Astrocyte (in vitro differentiated cells and primary cell): ENCODE data around the gene ZNF117. TPM values are rescaled to one million over a fixed set of nuclear protein-coding genes. Genes with fewer than 3 reads are reported as not detected.

Experiments
- DNase-seq: peaks from one replicate; pipeline ENCODE4 v3.0.0-alpha.2; 2010; ENCODE audit warnings: low read depth
- FAIRE-seq: peaks from 2 replicates; lab custom pipeline; 2011; peaks lifted over from hg19 to GRCh38; lab: Jason Lieb, UNC
- H2AFZ ChIP-seq: 2 replicates; pipeline ENCODE4 v1.6.0; 2012; ENCODE audit warnings: low read depth, low read length, inconsistent platforms
- H3K27ac ChIP-seq: 2 replicates; pipeline ENCODE4 v1.5.1; 2011; ENCODE audit warnings: low read depth, low read length, inconsistent platforms
- H3K27me3 ChIP-seq: 2 replicates; pipeline ENCODE4 v1.6.0; 2011; ENCODE audit warnings: low read length, inconsistent platforms; ENCODE audit not compliant: insufficient read depth
- H3K36me3 ChIP-seq: 2 replicates; pipeline ENCODE4 v1.5.1; 2011; ENCODE audit warnings: low read length, inconsistent platforms; ENCODE audit not compliant: insufficient read depth
- H3K4me1 ChIP-seq: 2 replicates; pipeline ENCODE4 v1.5.1; 2011; ENCODE audit warnings: low read length, inconsistent platforms; ENCODE audit not compliant: insufficient read depth
- H3K4me2 ChIP-seq: 2 replicates; pipeline ENCODE4 v1.6.0; 2012; ENCODE audit warnings: low read length, inconsistent platforms
- H3K4me3 ChIP-seq: 2 replicates; pipeline ENCODE4 v1.5.1; 2011; ENCODE audit warnings: low read depth, mild to moderate bottlenecking, low read length, inconsistent platforms; ENCODE audit not compliant: insufficient read depth
- H3K79me2 ChIP-seq: 2 replicates; pipeline ENCODE4 v1.6.0; 2012; ENCODE audit warnings: mild to moderate bottlenecking, low read length, inconsistent platforms; ENCODE audit not compliant: insufficient read depth
- H3K9ac ChIP-seq: 2 replicates; pipeline ENCODE4 v1.6.0; 2012; ENCODE audit warnings: mild to moderate bottlenecking, low read length, inconsistent platforms
- H3K9me3 ChIP-seq: 2 replicates; pipeline ENCODE4 v1.5.1; 2012; ENCODE audit warnings: low read depth, mild to moderate bottlenecking, low read length, inconsistent platforms; ENCODE audit not compliant: insufficient read depth
- H4K20me1 ChIP-seq: 2 replicates; pipeline ENCODE4 v1.6.0; 2012; ENCODE audit warnings: low read length, inconsistent platforms; ENCODE audit not compliant: insufficient read depth
- H3K27ac Mint-ChIP-seq: one replicate; pipeline ENCODE4 v1.8.0; 2021; ENCODE audit warnings: mild to moderate bottlenecking, mixed read lengths; ENCODE audit not compliant: unreplicated experiment
- H3K27me3 Mint-ChIP-seq: one replicate; pipeline ENCODE4 v1.8.0; 2021; ENCODE audit warnings: low read depth, mixed read lengths; ENCODE audit not compliant: unreplicated experiment
- H3K36me3 Mint-ChIP-seq: one replicate; pipeline ENCODE4 v1.8.0; 2021; ENCODE audit warnings: low read depth, mixed read lengths; ENCODE audit not compliant: unreplicated experiment
- H3K4me1 Mint-ChIP-seq: one replicate; pipeline ENCODE4 v1.8.0; 2021; ENCODE audit warnings: low read depth, mixed read lengths; ENCODE audit not compliant: unreplicated experiment
- H3K4me3 Mint-ChIP-seq: one replicate; pipeline ENCODE4 v1.8.0; 2021; ENCODE audit warnings: mild to moderate bottlenecking, moderate library complexity, mixed read lengths; ENCODE audit not compliant: unreplicated experiment
- H3K9me3 Mint-ChIP-seq: one replicate; pipeline ENCODE4 v1.8.0; 2021; ENCODE audit warnings: mild to moderate bottlenecking, mixed read lengths; ENCODE audit not compliant: unreplicated experiment
- EZH2 ChIP-seq: IDR thresholded peaks from 2 replicates; pipeline ENCODE4 v1.6.1; 2012; ENCODE audit warnings: mild to moderate bottlenecking, low read length, inconsistent platforms; ENCODE audit not compliant: insufficient read depth
- total RNA-seq: library from RNA; stranded (reverse); gene quantifications from 2 replicates; pipeline ENCODE4 v1.2.1, GENCODE V29; 2021
- TF ChIP-seq, protein P1 (sequence below): IDR thresholded peaks from 2 replicates; pipeline ENCODE4 v1.5.1; 2011; ENCODE audit warnings: low read depth, mild to moderate bottlenecking, inconsistent platforms, low read length, moderate library complexity; ENCODE audit not compliant: insufficient read depth

Gene ZNF117
- total RNA-seq, 1 donor from 2014 or later: 10.2 TPM

DNA sequence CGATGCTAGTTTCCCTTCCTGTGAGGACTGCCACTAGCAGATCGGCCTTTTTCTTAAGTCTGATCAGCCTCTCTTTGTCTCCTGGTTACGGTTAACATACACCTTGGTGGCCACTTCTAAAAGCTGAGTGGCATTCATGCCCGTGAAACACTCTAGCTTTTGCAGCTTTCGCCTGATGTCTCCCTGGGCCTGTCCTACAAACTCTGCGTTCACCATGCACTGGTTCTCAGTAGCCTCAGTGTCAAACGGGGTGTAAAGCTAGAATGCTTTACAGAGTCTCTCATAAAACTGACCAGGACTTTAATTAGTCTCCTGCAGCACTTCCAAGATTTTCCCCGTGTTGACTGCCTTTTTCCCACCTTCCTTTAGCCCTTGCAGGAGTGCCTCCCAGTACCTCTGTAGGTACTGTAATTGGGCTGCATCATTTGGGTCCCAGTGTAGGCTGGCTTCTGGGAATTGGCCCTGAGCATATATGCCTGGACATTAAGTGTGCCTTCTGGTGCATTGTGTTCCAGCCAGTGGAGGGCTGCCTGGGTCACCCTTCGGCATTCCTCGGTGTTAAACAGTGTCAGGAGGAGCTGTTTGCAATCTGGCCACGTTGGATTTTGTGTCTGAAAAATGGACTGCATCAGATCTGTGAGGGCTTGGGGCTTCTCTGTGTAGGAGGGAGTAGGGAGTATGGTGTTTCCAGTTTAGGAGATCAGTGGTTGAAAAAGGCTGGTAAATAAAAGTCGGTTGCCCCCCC lies 6.5 kb upstream of the ZNF117 start:
- H3K9me3 ChIP-seq: peaks cover 26% of the 10 kb centered on the region
- no peak for FAIRE-seq

DNA sequence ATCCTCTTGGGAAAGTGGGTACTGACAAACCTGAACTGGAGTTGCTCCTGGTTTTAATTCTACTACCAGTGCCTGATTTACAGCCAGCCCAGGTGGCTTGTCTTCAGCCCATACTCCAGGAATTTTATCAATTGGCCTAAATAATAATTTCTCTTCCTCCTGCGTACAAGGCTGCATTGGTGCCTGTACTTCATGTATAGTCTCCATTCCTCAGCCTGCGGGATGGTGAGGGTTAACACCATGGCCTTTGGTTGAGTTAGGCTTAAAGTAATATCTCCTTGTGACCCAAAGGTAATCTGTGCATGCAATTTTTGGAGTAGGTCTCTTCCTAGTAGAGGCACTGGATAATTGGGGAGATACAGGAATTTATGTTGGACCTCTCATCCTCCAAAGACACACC lies 5.5 kb upstream of the ZNF117 start:
- no peak overlapping the region for H2AFZ ChIP-seq
- H3K79me2 ChIP-seq: peaks cover 24% of the 10 kb centered on the region
- Mint-ChIP-seq H3K27me3 (no peaks in the 10 kb centered on the region), H3K27ac (no peak overlapping the region), H3K9me3 (peaks cover 55% of the 10 kb centered on the region), H3K4me3 (no peak overlapping the region), H3K36me3 (peaks cover 64% of the 10 kb centered on the region), H3K4me1 (peaks cover 15% of the 10 kb centered on the region)
- peaks cover 7% of the 10 kb centered on the region for H3K36me3 ChIP-seq
- H3K9ac ChIP-seq: no peak overlapping the region
- H3K4me1 ChIP-seq: no peaks in the 10 kb centered on the region
- H3K27ac ChIP-seq: no peak overlapping the region
- no peak overlapping the region for H3K4me3 ChIP-seq
- TF ChIP-seq, protein P1, sequence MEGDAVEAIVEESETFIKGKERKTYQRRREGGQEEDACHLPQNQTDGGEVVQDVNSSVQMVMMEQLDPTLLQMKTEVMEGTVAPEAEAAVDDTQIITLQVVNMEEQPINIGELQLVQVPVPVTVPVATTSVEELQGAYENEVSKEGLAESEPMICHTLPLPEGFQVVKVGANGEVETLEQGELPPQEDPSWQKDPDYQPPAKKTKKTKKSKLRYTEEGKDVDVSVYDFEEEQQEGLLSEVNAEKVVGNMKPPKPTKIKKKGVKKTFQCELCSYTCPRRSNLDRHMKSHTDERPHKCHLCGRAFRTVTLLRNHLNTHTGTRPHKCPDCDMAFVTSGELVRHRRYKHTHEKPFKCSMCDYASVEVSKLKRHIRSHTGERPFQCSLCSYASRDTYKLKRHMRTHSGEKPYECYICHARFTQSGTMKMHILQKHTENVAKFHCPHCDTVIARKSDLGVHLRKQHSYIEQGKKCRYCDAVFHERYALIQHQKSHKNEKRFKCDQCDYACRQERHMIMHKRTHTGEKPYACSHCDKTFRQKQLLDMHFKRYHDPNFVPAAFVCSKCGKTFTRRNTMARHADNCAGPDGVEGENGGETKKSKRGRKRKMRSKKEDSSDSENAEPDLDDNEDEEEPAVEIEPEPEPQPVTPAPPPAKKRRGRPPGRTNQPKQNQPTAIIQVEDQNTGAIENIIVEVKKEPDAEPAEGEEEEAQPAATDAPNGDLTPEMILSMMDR: no peak
- no peak for TF ChIP-seq EZH2
- no peak for DNase-seq
- no peak for FAIRE-seq
- H3K4me2 ChIP-seq: no peak overlapping the region
- peaks cover 16% of the 10 kb centered on the region for H4K20me1 ChIP-seq
- peaks cover 28% of the 10 kb centered on the region for H3K9me3 ChIP-seq
- H3K27me3 ChIP-seq: no peaks in the 10 kb centered on the region

More for the DNA sequence above, 6.5 kb upstream of the ZNF117 start:
- peaks cover 5% of the 10 kb centered on the region for H3K36me3 ChIP-seq
- peaks cover 59% of the 10 kb centered on the region for H3K36me3 Mint-ChIP-seq
- H3K9me3 Mint-ChIP-seq: peaks cover 46% of the 10 kb centered on the region
- peaks cover 16% of the 10 kb centered on the region for H4K20me1 ChIP-seq
- H3K27me3 Mint-ChIP-seq: no peaks in the 10 kb centered on the region
- H2AFZ ChIP-seq: no peak overlapping the region
- no peak overlapping the region for H3K9ac ChIP-seq
- DNase-seq: no peak
- H3K4me3 ChIP-seq: no peak overlapping the region
- TF ChIP-seq, protein P1: no peak
- TF ChIP-seq EZH2: no peak
- H3K4me3 Mint-ChIP-seq: no peak overlapping the region
- peaks cover 15% of the 10 kb centered on the region for H3K4me1 Mint-ChIP-seq
- H3K27ac ChIP-seq: no peak overlapping the region
- no peaks in the 10 kb centered on the region for H3K27me3 ChIP-seq
- H3K79me2 ChIP-seq: peaks cover 34% of the 10 kb centered on the region
- no peak overlapping the region for H3K27ac Mint-ChIP-seq
- no peak overlapping the region for H3K4me2 ChIP-seq
- no peaks in the 10 kb centered on the region for H3K4me1 ChIP-seq

DNA sequence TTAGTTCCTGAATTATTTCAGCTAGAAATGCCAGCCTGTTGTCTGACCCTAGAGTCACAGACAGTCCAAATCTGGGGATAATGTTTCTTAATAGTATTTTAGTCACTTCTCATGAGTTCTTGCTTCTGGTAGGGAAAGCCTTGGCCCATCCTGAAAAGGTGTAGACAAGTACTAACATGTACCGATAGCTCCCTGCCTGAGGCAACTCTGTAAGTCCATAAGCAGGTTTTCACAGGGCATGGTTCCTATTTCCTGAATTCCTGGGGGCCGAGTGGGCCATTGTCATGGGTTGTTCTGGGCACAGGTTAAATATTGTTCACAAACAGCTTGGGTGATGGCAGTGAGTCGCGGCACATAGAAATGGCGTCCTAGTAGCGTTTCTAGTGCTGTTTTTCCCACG lies 3.1 kb upstream of the ZNF117 start:
- H3K9ac ChIP-seq: no peak overlapping the region
- no peak for TF ChIP-seq EZH2
- TF ChIP-seq, protein P1: no peak
- H3K9me3 ChIP-seq: peaks cover 27% of the 10 kb centered on the region

More for the DNA sequence above, 3.1 kb upstream of the ZNF117 start:
- Mint-ChIP-seq H3K9me3 (peaks cover 51% of the 10 kb centered on the region), H3K27ac (no peak overlapping the region), H3K4me1 (peaks cover 15% of the 10 kb centered on the region), H3K36me3 (peaks cover 59% of the 10 kb centered on the region), H3K4me3 (no peak overlapping the region), H3K27me3 (no peaks in the 10 kb centered on the region)
- Histone ChIP-seq H3K27ac (no peak overlapping the region), H3K4me1 (no peaks in the 10 kb centered on the region), H3K4me3 (no peak overlapping the region), H2AFZ (no peak overlapping the region), H3K27me3 (no peaks in the 10 kb centered on the region), H3K36me3 (peaks cover 7% of the 10 kb centered on the region), H3K4me2 (no peak overlapping the region), H4K20me1 (peaks cover 8% of the 10 kb centered on the region), H3K79me2 (peaks cover 6% of the 10 kb centered on the region)
- DNase-seq: no peak
- FAIRE-seq: no peak
